Activated CD4-positive, alpha-beta T cell treated with anti-CD3 and anti-CD28 coated beads, Interleukin-2, amount 50 U/mL, for 48 hours (primary cell): ENCODE measurements around the gene CDY2A.
"Not testable (repeated sequence)": the region's sequence is repeated elsewhere in the genome, so short reads cannot be mapped to it uniquely, and the experiment has no call there.

ENCODE experiments used
- DNase-seq, 2 experiments: peaks; one replicate each; pipeline ENCODE4 v3.0.0-alpha.2; 2020

The CDY2A gene, protein sequence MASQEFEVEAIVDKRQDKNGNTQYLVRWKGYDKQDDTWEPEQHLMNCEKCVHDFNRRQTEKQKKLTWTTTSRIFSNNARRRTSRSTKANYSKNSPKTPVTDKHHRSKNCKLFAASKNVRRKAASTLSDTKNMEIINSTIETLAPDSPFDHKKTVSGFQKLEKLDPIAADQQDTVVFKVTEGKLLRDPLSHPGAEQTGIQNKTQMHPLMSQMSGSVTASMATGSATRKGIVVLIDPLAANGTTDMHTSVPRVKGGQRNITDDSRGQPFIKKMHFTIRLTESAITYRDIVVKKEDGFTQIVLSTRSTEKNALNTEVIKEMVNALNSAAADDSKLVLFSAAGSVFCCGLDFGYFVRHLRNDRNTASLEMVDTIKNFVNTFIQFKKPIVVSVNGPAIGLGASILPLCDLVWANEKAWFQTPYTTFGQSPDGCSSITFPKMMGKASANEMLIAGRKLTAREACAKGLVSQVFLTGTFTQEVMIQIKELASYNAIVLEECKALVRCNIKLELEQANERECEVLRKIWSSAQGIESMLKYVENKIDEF

DNA sequence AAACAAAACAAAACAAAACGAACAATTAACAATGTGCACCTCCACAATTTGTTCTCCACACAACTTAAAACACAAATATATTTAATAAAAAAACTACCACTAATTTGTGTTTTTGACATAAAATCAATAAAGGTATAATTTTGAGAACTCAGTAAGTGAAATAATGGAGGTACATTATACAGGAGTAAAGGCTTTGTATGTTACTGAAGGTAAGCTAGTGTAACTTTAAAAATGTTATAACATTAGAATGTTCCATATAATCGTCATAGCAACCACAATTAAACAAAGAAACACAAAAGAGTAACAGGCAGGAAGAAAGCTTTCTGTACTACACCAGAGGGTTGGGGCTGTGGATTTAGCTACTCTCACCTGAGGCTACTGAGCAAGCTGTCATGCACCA is at the start of gene CDY2A:
Gene CDY2A, plus strand, starts transcription at position 301 of the 400 bp plus-strand sequence. CDS start 328 bp downstream, outside the sequence.
- DNase-seq: not testable (repeated sequence)

DNA sequence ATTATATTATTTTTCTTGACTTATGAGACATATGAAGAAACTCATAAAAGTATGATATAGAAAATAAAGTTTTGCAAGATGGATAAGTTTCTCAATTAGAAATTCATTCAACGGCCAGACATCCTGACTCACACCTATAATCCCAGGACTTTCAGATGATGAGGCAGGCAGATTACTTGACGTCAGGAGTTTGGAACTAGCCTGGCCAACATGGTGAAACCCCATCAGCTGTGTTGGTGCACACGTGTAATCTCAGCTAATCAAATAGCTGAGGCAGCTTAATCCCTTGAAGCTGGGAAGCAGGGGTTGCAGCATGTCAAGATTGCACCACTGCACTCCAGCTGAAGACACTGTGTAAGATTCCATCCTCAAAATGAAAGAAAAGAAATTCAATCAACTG is 28.0 kb upstream of the CDY2A start:
- not testable (repeated sequence) for DNase-seq

DNA sequence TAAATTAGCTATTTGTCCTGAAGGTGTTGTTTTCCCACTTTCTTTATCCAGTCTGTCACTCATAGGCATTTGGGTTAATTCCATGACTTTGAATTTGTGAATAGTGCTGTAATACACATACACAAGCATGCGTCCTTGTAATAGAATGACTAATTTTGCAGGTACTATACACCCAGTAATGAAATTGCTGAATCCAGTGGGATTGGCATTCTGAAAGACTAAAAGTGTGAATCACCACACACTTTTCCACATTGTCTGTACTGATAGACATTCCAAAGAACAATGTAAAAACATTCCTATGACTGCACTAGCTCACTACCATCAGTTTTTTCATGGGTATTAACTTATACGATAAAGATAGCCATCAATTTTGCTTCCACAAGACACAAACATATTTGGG is 27.3 kb upstream of the CDY2A start:
- not testable (repeated sequence) for DNase-seq

DNA sequence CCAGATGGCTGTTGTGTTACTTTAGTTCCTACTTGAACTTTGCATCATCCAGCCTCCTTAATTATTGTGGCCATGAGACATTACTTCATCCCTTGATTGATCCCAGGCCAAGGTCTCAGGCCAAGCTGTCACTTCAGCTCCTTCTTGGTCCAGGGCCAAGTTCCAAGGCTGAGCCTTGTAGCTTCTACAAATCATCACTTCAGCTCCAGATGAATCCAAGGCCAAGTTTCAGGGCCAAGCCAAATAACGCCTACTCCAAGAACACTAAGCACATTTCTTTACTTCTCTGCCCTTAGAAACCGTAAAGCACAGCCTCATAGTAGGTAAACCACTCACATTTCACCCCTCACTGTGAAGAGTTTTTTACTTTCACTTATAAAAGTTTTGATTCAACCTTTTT is 1.7 kb upstream of the CDY2A start:
- not testable (repeated sequence) for DNase-seq

DNA sequence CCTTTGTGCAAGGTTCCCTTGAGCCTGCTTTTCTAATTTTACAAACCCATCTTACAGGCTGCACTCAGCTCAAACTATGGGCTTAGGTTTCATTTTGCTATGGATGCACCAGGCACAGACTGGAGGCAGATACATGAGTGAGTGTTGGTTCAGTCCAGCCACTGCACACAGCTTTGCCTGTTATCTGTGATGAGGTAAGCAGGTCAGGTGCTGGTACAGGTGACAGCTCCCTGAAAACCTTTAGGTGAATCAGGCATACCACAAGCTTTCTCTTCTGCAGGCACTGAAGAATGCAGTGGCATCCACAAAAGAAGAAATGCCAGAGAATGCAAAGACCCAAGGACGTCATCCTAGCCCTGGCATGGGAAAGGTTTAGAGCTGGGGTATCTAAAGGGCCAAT is 3.3 kb downstream of the CDY2A start:
- not testable (repeated sequence) for DNase-seq

DNA sequence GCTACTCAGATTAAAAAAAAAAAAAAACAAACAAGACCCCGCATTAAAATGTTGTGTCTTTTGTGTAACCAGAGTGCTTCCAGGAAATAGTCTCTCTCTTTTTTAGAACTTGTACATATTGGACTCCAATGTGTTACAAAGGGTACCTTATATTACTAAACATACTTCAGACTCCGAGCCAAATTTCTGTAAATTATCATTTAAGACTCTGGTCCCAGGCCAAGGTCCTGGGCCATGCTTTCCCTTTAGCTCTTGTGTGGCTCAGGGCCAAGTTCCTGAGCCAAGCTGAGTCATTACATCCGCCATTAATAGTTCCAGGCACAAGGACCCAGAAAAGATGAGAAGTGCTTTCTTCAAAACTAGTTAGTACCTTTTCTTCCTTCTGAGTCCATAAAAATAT is 4.6 kb downstream of the CDY2A start:
- not testable (repeated sequence) for DNase-seq

DNA sequence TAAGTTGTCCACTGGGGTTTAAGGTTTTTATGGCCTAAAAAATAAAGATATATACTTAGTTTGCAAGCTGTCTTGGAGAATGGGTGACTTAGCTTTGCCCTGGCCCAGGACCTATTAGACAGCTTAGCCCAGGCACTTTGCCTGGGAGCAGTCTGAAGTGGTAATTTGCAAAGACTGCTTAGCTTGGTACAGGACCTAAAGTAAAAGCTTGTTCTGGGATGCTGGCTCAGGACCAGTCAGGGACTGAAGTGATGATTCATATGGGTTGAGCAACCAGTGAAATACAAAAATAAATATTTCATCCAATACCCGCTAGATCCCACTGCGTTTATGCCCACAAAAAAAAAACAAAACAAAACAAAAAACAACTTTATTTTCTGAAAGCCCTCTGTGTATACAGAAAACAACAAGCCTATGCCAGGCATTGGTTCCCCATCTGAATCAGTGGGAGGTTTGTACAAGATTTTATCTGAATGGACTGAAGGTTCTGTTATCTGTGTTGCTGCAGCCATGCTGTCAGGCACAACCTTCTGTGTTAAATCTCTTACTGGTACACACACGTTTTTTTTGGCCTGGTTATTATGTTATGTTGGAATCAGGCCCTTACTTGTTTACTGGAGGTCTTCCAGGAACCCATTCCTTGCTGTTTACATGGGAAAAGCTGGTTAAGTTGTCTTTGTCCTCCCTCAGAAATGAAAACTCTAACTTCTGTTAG is 8.7 kb downstream of the CDY2A start:
- DNase-seq: not testable (repeated sequence)

DNA sequence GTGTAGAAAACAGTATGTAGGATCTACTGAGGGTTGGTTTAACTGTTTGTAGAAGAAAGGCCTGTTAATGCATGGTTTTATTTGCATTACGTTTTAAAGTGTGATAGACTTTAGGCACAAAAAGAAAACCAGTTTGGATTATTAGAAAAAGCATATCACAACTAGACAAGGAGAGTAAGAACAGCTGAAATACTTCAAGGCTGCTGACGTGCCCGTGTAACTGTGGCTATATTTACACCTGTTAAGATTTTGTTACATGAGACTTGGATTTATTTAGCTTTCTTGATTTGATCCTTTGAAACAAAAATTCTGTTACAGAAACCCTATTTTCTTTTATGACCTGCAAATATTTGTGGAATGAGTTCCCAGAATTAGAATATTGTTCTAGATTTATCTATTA is 9.3 kb downstream of the CDY2A start:
- not testable (repeated sequence) for DNase-seq

DNA sequence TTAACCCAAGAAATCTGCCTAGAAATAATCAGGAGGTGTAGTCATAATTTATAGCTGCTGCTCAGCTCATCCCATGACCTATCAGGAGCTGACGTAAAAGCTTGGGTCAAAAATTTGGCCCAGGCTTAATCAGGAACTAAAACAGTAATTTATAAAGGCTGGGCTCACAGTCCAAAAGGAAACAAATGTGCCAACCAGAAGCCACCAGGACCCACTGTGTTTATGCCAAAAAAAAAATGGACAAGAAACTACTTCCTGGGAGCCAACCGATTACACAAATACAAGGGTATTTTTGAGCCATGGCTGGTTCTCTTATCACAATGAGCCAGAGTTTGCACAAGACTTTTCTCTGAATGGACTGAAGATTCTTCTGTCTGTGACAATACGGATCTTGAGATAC is 19.4 kb downstream of the CDY2A start:
- not testable (repeated sequence) for DNase-seq

DNA sequence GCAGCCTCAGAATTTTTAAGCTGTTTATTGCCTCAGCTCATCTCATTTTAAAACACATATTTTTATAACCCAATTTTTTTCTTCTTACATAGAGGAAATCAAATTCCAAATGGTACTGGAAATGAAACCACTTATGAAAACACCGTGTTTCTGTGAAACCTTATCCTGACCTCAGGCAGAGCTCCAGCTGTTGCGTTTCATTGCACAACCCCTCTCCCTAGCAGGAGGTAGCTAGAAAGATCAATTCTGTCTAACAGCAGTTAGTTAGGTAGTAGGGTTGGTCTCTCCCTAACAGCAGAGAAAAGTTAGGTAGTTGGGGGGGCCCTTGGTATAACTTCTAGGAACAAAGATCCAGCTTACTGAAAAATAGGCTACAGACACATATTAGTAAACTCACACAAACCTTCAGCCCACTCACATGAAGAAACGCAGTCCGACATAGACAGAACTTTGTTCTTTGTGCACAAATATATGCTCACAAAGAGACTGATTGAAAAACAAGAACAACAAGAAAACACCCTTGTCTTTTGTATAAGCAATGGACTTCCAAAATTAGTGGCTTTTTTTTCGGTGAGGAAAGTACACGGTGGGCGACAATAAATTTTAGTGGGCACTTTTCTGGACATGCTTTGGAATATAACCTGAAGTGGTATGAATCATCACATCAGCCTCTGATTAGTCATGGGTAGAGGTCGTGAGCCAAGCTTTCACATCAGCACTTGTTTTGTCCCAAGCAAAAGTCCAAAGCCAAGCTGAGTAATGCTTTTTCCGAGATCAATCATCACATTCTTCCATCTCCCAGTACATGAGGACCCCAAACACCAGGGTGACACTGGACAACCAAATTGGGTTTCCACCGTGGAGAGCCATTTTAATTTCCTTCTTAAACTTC is 22.8 kb downstream of the CDY2A start:
- DNase-seq: not testable (repeated sequence)

DNA sequence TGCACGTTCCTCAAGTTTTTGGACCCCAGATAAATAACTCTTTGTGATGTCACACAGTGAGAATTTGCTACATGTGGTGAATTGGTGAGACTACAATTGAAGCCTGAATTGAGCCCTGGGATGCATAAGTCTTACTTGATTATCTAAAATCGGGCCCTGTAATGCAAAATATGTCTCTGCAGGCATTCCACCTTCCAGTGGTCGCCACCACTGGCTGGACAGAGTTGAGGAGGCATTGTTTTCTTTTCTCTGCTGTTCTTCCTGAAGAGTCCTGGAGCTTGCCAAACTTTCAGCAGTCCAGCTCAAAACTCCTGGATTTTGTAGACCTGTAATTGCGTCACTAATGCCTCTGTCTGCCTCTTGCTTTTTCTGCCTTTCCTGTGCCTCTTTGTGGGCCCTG is 23.5 kb downstream of the CDY2A start:
- not testable (repeated sequence) for DNase-seq

DNA sequence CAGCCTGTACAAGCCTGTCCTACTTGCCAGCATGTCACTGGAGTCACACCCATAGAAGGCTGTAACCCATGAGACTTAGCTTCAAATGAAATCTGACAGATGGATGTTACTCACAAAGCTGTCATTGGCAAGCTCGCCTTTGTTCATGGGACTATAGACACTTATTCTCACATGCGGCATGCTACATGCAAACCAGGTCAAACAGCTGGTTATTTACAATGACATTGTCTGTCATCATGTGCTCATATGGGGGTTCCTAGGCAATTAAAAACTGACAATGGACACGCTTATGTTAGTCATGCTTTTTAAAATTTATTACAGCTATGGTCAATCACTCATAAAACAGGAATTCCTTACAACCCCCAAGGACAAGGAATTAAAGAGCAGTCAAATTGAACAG is 30.9 kb downstream of the CDY2A start:
- DNase-seq: not testable (repeated sequence)

DNA sequence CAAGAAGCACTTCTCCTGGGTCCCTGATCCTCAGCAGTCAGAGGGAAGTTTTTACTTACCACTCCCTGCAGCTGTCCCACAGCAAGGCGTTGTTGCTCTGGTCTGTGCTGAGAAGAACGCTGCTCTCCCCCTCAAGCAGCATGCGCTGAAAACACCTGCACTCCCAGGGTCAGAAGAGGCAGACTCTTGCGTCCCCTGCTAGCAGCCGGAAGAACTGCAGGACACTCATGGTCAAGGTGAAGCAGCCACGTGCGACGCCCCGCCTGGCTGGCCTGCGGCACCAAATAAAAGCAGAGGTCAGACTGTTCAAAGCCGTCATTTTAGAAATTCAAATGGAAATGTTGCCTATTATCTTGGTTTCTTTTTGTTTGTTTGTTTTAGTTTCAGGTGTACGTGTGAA is 47.9 kb downstream of the CDY2A start:
- not testable (repeated sequence) for DNase-seq
